Mucosa of rectum (tissue), 2 donors: ENCODE measurements around the gene SUGCT.
"Not testable (repeated sequence)": the region's sequence is repeated elsewhere in the genome, so short reads cannot be mapped to it uniquely, and the experiment has no call there.

Source experiments
- H3K27ac ChIP-seq, 2 donors: one replicate each; pipeline ENCODE4 v1.7.0; 2013; ENCODE audit warnings: inconsistent platforms in 2 of 2, low read depth in 2 of 2, low read length in 2 of 2
- H3K27me3 ChIP-seq, 2 donors: one replicate each; pipeline ENCODE4 v1.7.0; 2013; ENCODE audit warnings: low read length in 2 of 2; ENCODE audit not compliant: control insufficient read depth in 2 of 2, insufficient read depth in 2 of 2
- H3K36me3 ChIP-seq, 2 donors: one replicate each; pipeline ENCODE4 v1.7.0; 2013; ENCODE audit warnings: low read length in 2 of 2; ENCODE audit not compliant: control insufficient read depth in 2 of 2, insufficient read depth in 2 of 2
- H3K4me1 ChIP-seq, 2 donors: one replicate each; pipeline ENCODE4 v1.7.0; 2013; ENCODE audit warnings: low read length in 2 of 2, mild to moderate bottlenecking in 1 of 2; ENCODE audit not compliant: control insufficient read depth in 2 of 2, insufficient read depth in 2 of 2
- H3K4me3 ChIP-seq, 2 donors: one replicate each; pipeline ENCODE4 v1.7.0; 2013; ENCODE audit warnings: low read length in 2 of 2
- H3K9ac ChIP-seq, 2 donors: one replicate each; pipeline ENCODE4 v1.7.0; 2013; ENCODE audit warnings: low read length in 2 of 2, low read depth in 1 of 2, mild to moderate bottlenecking in 1 of 2
- H3K9me3 ChIP-seq, 2 donors: one replicate each; pipeline ENCODE4 v1.7.0; 2013; ENCODE audit warnings: low read length in 2 of 2; ENCODE audit not compliant: control insufficient read depth in 2 of 2
- donor health status: healthy.
- donor health status: Normal muscosa, but diverticular disease.

Gene SUGCT

DNA sequence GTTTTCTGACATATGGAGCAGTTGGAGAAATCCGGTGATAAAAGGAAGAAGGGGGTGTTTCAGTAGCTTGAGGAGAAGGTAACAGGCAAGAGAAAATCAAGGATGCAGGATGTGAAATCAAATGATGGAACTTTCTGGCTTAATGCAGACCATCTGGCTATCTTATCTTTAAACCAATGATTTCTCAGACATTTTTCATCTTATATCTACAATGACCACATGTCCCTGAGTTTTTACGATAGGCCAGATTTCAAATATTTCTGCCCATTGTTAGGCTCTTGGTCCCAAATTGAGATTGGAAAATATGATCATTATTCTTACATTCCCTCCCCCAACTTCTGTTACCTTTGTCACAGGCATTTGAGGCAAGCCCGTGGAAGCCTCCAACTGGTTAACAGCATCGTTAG is 486.8 kb downstream of the SUGCT start:
- Histone ChIP-seq H3K9me3 (no peaks in the 10 kb centered on the region), H3K4me3 (no peak overlapping the region), H3K4me1 (peaks cover 0 to 6% of the 10 kb centered on the region in 2 donors), H3K27me3 (no peaks in the 10 kb centered on the region), H3K9ac (no peak overlapping the region), H3K27ac (no peak overlapping the region), H3K36me3 (no peaks in the 10 kb centered on the region)

DNA sequence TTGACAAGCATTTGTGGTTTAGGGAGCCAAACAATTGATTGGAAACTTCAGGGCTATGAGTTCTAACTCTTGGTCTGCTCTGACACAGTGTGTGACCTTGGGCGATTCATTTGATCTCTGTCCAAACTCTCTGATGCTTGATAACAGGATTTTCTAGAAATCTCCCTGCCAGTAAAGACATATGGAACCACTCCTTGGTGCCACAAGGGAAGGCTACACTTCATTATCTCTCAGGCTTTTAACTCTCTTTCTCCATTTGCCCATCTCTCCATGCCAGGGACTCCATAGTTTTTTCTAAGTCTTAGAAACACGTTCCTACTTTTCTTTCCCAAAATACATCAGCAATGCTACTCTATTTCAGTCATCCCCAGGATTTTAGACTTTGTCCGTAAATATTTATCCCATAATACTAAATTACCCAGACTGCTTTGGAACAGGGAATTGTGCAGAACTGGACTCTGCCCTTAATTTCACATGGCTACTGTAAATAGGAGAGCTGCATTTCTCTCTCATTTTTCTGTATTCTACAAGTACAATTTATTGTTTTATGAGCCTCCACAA is 488.2 kb downstream of the SUGCT start:
- peaks cover 0 to 6% of the 10 kb centered on the region in 2 donors for H3K4me1 ChIP-seq
- no peak overlapping the region for H3K9ac ChIP-seq
- H3K27ac ChIP-seq = no peak overlapping the region

DNA sequence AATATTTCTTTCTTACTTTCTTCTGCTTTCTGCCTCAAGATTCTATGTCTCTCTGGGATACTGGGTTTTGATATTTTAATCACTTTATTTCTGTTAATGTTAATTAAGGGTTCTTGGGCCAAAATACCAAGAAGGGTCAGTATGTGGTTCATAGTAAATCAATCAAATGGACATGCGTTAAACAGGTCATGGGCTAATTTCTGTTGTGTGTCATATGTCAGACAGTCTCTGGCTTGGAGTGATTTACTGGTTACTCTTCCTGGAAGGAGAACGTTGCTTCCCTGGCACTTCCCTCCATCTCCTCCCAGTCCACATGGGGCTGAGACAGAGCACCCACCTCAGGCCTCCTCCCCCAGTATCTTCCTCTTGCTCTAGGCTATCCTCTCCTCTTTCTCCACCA is 489.1 kb downstream of the SUGCT start:
- Histone ChIP-seq H3K27ac (no peak overlapping the region), H3K9me3 (no peaks in the 10 kb centered on the region), H3K36me3 (no peaks in the 10 kb centered on the region), H3K27me3 (no peaks in the 10 kb centered on the region), H3K9ac (no peak overlapping the region), H3K4me3 (no peak overlapping the region), H3K4me1 (peaks cover 0 to 6% of the 10 kb centered on the region in 2 donors)

More for the DNA sequence above, 488.2 kb downstream of the SUGCT start:
- H3K36me3 ChIP-seq = no peaks in the 10 kb centered on the region
- no peaks in the 10 kb centered on the region for H3K9me3 ChIP-seq
- H3K27me3 ChIP-seq = no peaks in the 10 kb centered on the region
- no peak overlapping the region for H3K4me3 ChIP-seq

DNA sequence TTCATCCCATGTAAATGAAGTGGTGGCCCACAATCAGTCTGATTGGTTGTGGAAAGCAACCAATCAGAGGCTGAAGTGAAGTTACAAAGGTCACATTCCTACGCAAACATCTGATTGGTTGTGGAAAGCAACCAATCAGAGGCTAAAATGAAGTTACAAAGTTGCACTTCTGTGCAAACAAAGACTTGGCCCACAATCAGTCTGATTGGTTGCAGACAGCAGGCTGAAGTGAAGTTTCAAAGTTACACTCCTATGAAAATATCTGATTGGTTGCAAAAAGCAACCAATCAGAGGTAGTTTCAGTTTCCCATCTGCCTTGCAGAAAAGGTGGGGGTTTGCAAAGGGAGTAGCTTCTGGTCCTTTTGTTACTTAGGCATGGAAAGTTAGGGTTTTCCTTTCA is 492.6 kb downstream of the SUGCT start:
- not testable (repeated sequence) for H3K9ac ChIP-seq, H3K27me3 ChIP-seq, H3K9me3 ChIP-seq, H3K4me3 ChIP-seq, H3K4me1 ChIP-seq, H3K36me3 ChIP-seq, H3K27ac ChIP-seq

DNA sequence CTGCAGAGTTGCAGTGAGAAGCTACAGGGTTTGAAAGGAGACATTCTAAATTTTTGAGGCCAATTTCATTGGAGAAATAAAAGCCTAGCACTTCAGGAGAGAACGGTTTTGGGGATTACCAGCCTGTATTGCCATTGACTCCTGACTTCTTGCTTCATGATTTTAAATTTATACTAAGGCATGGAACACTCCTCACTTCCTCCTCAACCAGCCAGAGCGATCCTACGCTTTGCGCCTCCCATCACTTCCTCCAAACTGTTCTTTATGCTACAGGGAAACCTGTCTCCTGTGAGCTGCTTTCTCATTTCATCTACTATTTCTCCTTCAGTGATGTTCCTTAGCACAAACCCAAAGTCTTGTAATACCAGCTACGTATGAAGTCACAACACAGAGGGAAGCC is 495.1 kb downstream of the SUGCT start:
- no peaks in the 10 kb centered on the region for H3K9me3 ChIP-seq
- H3K36me3 ChIP-seq = no peaks in the 10 kb centered on the region
- no peak overlapping the region for H3K27ac ChIP-seq
- no peaks in the 10 kb centered on the region for H3K27me3 ChIP-seq
- no peaks in the 10 kb centered on the region for H3K4me1 ChIP-seq
- H3K9ac ChIP-seq = no peak overlapping the region
- no peak overlapping the region for H3K4me3 ChIP-seq

DNA sequence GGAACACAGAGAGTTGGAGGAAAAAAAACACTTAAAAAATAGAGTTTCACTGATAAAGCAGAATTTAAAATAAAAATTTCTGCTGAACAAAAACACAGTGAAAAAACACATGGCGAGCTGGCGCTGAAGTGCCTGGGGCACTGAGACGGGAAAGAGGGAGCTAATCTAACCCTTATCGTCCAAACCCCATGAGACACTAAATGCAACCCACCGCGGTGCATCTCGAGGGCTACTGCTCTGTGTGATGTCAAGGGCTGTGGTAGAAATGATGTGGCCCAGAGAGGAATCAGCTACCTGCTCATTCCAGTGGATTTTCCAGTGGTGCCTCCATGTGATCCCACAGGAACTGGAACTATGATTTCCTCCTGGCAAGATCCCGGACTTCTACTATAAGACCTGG is 499.3 kb downstream of the SUGCT start:
- Histone ChIP-seq H3K36me3 (no peaks in the 10 kb centered on the region), H3K4me1 (no peaks in the 10 kb centered on the region), H3K9ac (no peak overlapping the region), H3K27ac (no peak overlapping the region), H3K4me3 (no peak overlapping the region), H3K27me3 (no peaks in the 10 kb centered on the region), H3K9me3 (no peaks in the 10 kb centered on the region)

DNA sequence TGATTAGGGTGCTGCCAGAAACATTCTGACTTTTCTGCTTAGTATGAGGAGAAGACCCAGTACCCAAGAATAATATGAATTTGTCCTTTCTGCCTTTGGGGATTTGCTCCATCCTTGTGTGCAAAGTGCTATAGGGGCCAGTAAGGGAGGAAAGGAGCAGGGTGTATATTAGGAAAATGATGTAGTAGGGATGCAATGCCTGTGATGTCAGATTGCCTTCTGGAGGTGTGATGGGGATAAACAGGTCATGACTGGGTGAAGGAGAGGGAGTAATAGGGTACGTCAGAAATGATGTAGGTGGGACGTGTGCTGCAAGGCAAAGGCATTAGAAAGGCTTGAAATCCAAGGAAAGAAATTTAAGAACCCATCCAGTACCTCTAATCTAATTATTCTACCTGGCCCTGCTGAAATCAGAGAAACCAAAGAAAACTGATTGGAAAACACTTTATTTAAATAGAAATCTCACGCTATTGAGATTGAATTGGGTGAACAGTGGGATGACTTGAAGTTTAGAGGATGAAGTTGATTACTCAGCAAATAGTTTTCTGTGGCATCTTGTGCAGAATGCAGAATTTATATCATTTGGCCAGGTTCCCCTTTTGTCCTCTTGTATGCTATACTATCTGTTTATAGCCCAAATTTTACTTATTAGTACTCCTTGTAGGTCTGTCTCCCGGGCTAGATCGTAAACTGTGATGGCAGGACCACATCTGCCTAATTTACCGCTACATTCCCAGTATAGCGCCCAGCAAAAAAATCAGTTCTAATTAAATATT is 503.9 kb downstream of the SUGCT start:
- H3K9ac ChIP-seq = no peak overlapping the region
- no peak overlapping the region for H3K4me3 ChIP-seq
- no peaks in the 10 kb centered on the region for H3K27me3 ChIP-seq
- no peaks in the 10 kb centered on the region for H3K36me3 ChIP-seq
- no peaks in the 10 kb centered on the region for H3K9me3 ChIP-seq
- no peaks in the 10 kb centered on the region for H3K4me1 ChIP-seq
- no peak overlapping the region for H3K27ac ChIP-seq

DNA sequence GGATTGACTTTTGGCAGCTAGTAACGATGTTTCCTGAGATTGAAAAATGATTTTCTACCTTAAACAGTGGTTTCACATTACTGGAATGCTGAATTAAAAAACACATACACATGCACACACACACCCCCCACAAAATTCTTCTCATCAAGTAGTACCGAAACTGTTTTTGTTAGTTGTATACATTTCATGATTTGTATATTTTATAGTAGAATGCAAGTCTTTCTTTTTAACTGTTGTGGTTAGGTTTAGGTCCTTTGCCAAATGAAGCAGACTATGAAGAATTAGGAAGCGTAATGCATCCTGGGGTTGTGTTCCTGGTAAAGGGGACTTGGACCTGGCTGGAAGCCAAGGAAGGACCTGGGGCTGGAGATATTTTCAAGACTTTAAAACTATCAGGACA is 505.8 kb downstream of the SUGCT start:
- Histone ChIP-seq H3K36me3 (no peaks in the 10 kb centered on the region), H3K27ac (no peak overlapping the region)

DNA sequence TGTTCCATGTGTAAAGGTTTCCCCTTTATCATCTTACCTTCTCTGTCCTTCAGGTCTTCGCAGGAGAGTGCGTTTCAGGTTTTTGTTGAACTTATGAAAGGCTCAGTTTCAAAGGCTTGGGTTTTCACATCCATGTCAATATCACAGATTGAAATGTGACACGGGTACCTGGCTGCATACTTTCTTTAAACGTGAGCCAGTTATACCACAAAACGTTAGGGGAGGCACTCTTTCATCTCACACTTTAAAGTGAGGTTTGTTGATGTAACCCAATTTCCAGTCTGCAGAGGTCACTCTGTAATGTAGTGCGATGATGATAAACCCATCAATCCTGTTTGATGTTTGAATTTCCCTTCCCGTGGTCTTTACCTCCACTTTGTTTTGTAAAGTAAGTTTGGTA is 506.9 kb downstream of the SUGCT start:
- H3K27me3 ChIP-seq = no peaks in the 10 kb centered on the region
- no peaks in the 10 kb centered on the region for H3K36me3 ChIP-seq
- no peak overlapping the region for H3K27ac ChIP-seq
- no peak overlapping the region for H3K4me3 ChIP-seq
- H3K4me1 ChIP-seq = no peaks in the 10 kb centered on the region
- H3K9me3 ChIP-seq = no peaks in the 10 kb centered on the region
- H3K9ac ChIP-seq = no peak overlapping the region

More for the DNA sequence above, 505.8 kb downstream of the SUGCT start:
- Histone ChIP-seq H3K4me3 (no peak overlapping the region), H3K4me1 (no peaks in the 10 kb centered on the region), H3K27me3 (no peaks in the 10 kb centered on the region), H3K9ac (no peak overlapping the region), H3K9me3 (no peaks in the 10 kb centered on the region)

DNA sequence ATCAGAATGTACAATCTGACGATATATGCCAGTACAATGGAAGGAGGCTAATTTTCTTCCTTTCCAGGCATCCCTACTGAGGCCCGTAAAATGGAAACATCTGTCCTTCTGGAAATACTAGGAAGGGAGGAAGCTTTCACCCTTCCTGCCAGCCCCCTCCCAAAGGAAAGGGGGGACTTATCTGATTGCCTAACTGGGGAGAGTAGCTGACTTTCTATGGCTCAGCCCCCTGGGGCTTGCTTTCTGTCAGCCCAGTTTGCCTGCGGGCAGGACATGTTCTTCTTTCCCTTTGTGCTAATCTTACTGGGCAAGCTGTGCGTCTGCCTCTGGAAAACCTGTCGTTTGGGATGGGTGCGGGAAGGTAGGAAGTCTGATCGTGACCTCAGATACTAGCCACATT is 508.9 kb downstream of the SUGCT start:
- Histone ChIP-seq H3K27me3 (no peaks in the 10 kb centered on the region), H3K36me3 (no peaks in the 10 kb centered on the region), H3K4me3 (no peak overlapping the region), H3K9ac (no peak overlapping the region), H3K9me3 (no peaks in the 10 kb centered on the region), H3K27ac (no peak overlapping the region), H3K4me1 (no peaks in the 10 kb centered on the region)
